Measurements from ENCODE around the gene SDCCAG8. TPM values are rescaled to one million over a fixed set of nuclear protein-coding genes. Genes with fewer than 3 reads are reported as not detected.

Gene SDCCAG8
- total RNA-seq, 1 donor, result 41.0 TPM

GRCh38 chr1:243227622-243228021, 28.2 kb upstream of the SDCCAG8 start:
- H3K4me3 ChIP-seq (ENCODE audit: low read depth, low read length), result no peak overlapping the region
- TF ChIP-seq, protein P1, sequence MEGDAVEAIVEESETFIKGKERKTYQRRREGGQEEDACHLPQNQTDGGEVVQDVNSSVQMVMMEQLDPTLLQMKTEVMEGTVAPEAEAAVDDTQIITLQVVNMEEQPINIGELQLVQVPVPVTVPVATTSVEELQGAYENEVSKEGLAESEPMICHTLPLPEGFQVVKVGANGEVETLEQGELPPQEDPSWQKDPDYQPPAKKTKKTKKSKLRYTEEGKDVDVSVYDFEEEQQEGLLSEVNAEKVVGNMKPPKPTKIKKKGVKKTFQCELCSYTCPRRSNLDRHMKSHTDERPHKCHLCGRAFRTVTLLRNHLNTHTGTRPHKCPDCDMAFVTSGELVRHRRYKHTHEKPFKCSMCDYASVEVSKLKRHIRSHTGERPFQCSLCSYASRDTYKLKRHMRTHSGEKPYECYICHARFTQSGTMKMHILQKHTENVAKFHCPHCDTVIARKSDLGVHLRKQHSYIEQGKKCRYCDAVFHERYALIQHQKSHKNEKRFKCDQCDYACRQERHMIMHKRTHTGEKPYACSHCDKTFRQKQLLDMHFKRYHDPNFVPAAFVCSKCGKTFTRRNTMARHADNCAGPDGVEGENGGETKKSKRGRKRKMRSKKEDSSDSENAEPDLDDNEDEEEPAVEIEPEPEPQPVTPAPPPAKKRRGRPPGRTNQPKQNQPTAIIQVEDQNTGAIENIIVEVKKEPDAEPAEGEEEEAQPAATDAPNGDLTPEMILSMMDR (IDR thresholded peaks at IDR 0.05; ENCODE audit: insufficient read depth, low read depth, low read length), result no peak
- DNase-seq (ENCODE audit: low read depth), result no peak

DNA sequence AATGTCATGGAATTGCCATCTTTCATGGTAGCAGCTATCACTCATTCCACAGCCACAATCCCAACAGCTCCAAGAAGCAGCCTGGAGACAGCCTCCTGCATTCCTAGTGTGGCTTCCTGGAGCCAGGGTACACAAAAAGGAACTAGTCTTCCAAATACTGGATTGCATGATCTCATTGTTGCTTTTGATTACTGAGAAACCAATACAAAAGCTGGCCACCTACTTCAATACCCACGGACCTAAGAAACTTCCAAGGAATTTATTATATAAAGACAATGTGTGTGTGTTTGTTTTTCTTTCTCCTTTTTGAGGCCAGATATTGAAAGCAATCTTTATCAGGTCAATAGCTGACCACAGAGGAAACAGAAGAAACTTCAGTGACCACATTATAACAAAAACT, 26.3 kb upstream of the SDCCAG8 start:
- no peak overlapping the region for H3K4me3 ChIP-seq (ENCODE audit: low read depth, low read length)
- DNase-seq (ENCODE audit: low read depth), result no peak
- TF ChIP-seq, protein P1 (IDR thresholded peaks at IDR 0.05; ENCODE audit: insufficient read depth, low read depth, low read length), result no peak

DNA sequence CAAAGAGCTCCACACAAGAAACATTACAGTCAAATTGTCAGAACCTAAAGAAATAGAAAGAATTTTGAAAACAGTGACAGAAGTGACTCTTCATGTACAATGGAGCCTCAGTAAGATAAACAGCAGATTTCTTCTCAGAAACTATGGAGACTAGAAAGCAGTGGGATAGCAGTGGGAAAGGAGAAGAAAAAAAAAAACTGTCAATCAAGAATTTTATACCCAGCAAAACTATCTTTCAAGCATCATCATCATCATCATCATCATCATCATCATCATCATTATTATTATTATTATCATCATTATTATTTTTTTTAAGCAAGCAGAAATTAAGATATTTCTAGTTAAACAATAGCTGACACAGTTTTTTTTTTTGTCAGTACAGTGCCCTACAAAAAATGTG, 24.9 kb upstream of the SDCCAG8 start:
- H3K4me3 ChIP-seq (ENCODE audit: low read depth, low read length), result no peak overlapping the region
- TF ChIP-seq, protein P1 (IDR thresholded peaks at IDR 0.05; ENCODE audit: insufficient read depth, low read depth, low read length), result no peak
- peak; percentile 52 for DNase-seq (ENCODE audit: low read depth)

DNA sequence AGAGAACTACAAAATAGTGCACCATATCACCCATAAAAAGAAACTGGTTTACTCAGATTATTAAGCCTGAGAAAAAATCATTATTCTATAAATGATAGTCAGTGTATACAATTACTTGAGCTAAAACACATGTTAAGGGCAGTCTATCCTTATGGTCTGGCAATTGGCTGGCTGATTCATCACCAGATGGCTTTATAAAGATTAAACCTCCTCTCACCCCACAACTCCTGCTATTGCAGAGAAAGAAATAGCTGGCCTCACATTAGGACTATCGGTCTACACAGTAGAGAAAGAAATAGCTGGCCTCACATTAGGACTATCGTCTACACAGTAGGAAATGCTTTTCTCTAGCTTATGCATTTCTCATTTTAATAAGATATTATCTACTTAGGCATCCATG, 21.9 kb upstream of the SDCCAG8 start:
- DNase-seq (ENCODE audit: low read depth), result peak; percentile 94
- TF ChIP-seq, protein P1 (IDR thresholded peaks at IDR 0.05; ENCODE audit: insufficient read depth, low read depth, low read length), result no peak
- peak overlapping the region; percentile 13 for H3K4me3 ChIP-seq (ENCODE audit: low read depth, low read length)

GRCh38 chr1:243234978-243235647, 20.7 kb upstream of the SDCCAG8 start:
- H3K4me3 ChIP-seq (ENCODE audit: low read depth, low read length), result no peak overlapping the region
- peak; percentile 72 for DNase-seq (ENCODE audit: low read depth)
- TF ChIP-seq, protein P1 (IDR thresholded peaks at IDR 0.05; ENCODE audit: insufficient read depth, low read depth, low read length), result no peak

- TF ChIP-seq, protein P1 (IDR thresholded peaks at IDR 0.05; ENCODE audit: insufficient read depth, low read depth, low read length), result no peak
- DNase-seq (ENCODE audit: low read depth), result peak; percentile 30
- no peak overlapping the region for H3K4me3 ChIP-seq (ENCODE audit: low read depth, low read length)
Observed at GRCh38 chr1:243236604-243237252, 19.1 kb upstream of the SDCCAG8 start.
